GM19193 (cell line): Measurements from ENCODE around the gene VANGL1.

Experiments
- POLR2A ChIP-seq: IDR thresholded peaks from 4 replicates; pipeline ENCODE4 v1.6.1; 2011; ENCODE audit not compliant: insufficient read depth, insufficient read length; ENCODE audit errors: extremely low read depth

The VANGL1 gene

GRCh38 chr1:115654125-115654524 lies 12.4 kb downstream of the VANGL1 start:
- no peak for TF ChIP-seq POLR2A

GRCh38 chr1:115654663-115655305 lies 13.0 kb downstream of the VANGL1 start:
- TF ChIP-seq POLR2A: no peak

GRCh38 chr1:115655306-115655663 lies 13.5 kb downstream of the VANGL1 start:
- no peak for TF ChIP-seq POLR2A

GRCh38 chr1:115655916-115656315 lies 14.1 kb downstream of the VANGL1 start:
- no peak for TF ChIP-seq POLR2A

- no peak for TF ChIP-seq POLR2A
Measured at GRCh38 chr1:115656461-115657077, 14.8 kb downstream of the VANGL1 start.

- TF ChIP-seq POLR2A: no peak
Measured at GRCh38 chr1:115658646-115659045, 16.9 kb downstream of the VANGL1 start.

- no peak for TF ChIP-seq POLR2A
Measured at GRCh38 chr1:115660151-115660550, 18.4 kb downstream of the VANGL1 start.

GRCh38 chr1:115661157-115661556 lies 19.4 kb downstream of the VANGL1 start:
- no peak for TF ChIP-seq POLR2A

GRCh38 chr1:115665319-115666096 lies 23.7 kb downstream of the VANGL1 start:
- TF ChIP-seq POLR2A: no peak

GRCh38 chr1:115666206-115666605 lies 24.4 kb downstream of the VANGL1 start:
- TF ChIP-seq POLR2A: no peak

- no peak for TF ChIP-seq POLR2A
Measured at GRCh38 chr1:115666702-115667101, 24.9 kb downstream of the VANGL1 start.

GRCh38 chr1:115668579-115668978 lies 26.8 kb downstream of the VANGL1 start:
- TF ChIP-seq POLR2A: no peak

GRCh38 chr1:115669002-115669673 lies 27.4 kb downstream of the VANGL1 start:
- no peak for TF ChIP-seq POLR2A

- TF ChIP-seq POLR2A: no peak
Measured at GRCh38 chr1:115669886-115670285, 28.1 kb downstream of the VANGL1 start.

GRCh38 chr1:115670476-115671175 lies 28.9 kb downstream of the VANGL1 start:
- TF ChIP-seq POLR2A: no peak
